Thoracic aorta (tissue), 2 donors: Measurements from ENCODE around the gene FAM83D. TPM values are rescaled to one million over a fixed set of nuclear protein-coding genes. Genes with fewer than 3 reads are reported as not detected.

ENCODE experiments used
- ATAC-seq: fragments of 150-250 bp; one replicate; pipeline ENCODE4 v1.8.0; 2017; ENCODE audit warnings: low read depth; ENCODE audit not compliant: insufficient number of reproducible peaks, low FRiP score
- DNase-seq: peaks from one replicate; pipeline ENCODE4 v3.0.0-alpha.2; 2020; ENCODE audit warnings: low spot score
- H3K27ac ChIP-seq, 2 donors: fragments of 200-600 bp; sonication (generic); 1 replicate in 1 of 2; 2 replicates in 1 of 2; pipeline ENCODE4 v1.5.1; 2016; ENCODE audit warnings: mild to moderate bottlenecking in 2 of 2, moderate library complexity in 2 of 2
- H3K27me3 ChIP-seq: fragments of 200-600 bp; sonication (generic); replicated peaks from 2 replicates; pipeline ENCODE4 v1.6.0; 2016; ENCODE audit warnings: mild to moderate bottlenecking; ENCODE audit not compliant: insufficient read depth
- H3K36me3 ChIP-seq: fragments of 200-600 bp; sonication (generic); one replicate; pipeline ENCODE4 v1.5.1; 2016
- H3K4me1 ChIP-seq, 2 donors: fragments of 200-600 bp; sonication (generic); 1 replicate in 1 of 2; 2 replicates in 1 of 2; pipeline versions ENCODE4 v1.5.1 to v1.6.0; 2016; ENCODE audit warnings: low read depth in 2 of 2, mild to moderate bottlenecking in 1 of 2; ENCODE audit not compliant: control insufficient read depth in 1 of 2
- H3K4me3 ChIP-seq: fragments of 200-600 bp; sonication (generic); 2 replicates; pipeline ENCODE4 v1.5.1; 2016; ENCODE audit warnings: mild to moderate bottlenecking
- H3K9me3 ChIP-seq: fragments of 200-600 bp; sonication (generic); 2 replicates; pipeline ENCODE4 v1.5.1; 2016
- total RNA-seq, 2 donors: library from RNA; depleted of rRNA; stranded (reverse); fragments of >200 nt; gene quantifications; one replicate each; pipeline versions ENCODE4 v1.1.0 to v1.2.3, GENCODE V29; 2016
- TF ChIP-seq, protein P1 (sequence below): fragments of 200-600 bp; sonication (generic); IDR thresholded peaks from one replicate; pipeline ENCODE4 v1.5.1; 2019; ENCODE audit warnings: antibody characterized with exemption

FAM83D gene
- total RNA-seq, 2 donors from 2014 or later, result 5.7 to 6.6 TPM

DNA sequence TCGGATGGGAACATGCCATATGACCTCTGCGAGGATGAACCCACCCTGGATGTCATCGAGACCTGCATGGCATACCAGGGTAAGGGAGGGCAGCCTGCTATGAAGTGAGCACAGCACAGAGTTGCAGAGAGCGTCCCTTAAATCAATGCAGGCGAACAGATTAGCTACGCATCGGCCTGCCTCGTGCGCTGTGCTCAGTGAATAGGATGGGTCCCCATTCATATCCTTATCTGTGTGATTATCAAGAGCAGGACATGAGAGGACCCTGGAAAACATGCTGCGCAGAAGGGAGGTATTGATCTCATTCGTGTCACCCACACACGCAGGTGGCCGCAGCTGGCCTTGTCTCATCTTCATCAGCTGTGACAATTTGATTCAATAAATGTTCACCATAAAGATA, 25.6 kb upstream of the FAM83D start:
- ATAC-seq (no peak), DNase-seq (no peak)
- TF ChIP-seq, protein P1, sequence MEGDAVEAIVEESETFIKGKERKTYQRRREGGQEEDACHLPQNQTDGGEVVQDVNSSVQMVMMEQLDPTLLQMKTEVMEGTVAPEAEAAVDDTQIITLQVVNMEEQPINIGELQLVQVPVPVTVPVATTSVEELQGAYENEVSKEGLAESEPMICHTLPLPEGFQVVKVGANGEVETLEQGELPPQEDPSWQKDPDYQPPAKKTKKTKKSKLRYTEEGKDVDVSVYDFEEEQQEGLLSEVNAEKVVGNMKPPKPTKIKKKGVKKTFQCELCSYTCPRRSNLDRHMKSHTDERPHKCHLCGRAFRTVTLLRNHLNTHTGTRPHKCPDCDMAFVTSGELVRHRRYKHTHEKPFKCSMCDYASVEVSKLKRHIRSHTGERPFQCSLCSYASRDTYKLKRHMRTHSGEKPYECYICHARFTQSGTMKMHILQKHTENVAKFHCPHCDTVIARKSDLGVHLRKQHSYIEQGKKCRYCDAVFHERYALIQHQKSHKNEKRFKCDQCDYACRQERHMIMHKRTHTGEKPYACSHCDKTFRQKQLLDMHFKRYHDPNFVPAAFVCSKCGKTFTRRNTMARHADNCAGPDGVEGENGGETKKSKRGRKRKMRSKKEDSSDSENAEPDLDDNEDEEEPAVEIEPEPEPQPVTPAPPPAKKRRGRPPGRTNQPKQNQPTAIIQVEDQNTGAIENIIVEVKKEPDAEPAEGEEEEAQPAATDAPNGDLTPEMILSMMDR, result no peak
- H3K27me3 ChIP-seq, result no peaks in the 10 kb centered on the region
- peaks cover 5% of the 10 kb centered on the region for H3K9me3 ChIP-seq
- H3K4me3 ChIP-seq, result no peak overlapping the region
- H3K4me1 ChIP-seq, result no peaks in the 10 kb centered on the region
- no peak overlapping the region for H3K27ac ChIP-seq
- no peaks in the 10 kb centered on the region for H3K36me3 ChIP-seq

- Histone ChIP-seq H3K4me3 (no peak overlapping the region), H3K9me3 (peaks cover 5% of the 10 kb centered on the region), H3K36me3 (no peaks in the 10 kb centered on the region), H3K4me1 (no peaks in the 10 kb centered on the region), H3K27ac (no peak overlapping the region), H3K27me3 (no peaks in the 10 kb centered on the region)
- TF ChIP-seq, protein P1, result no peak
- DNase-seq, result no peak
- ATAC-seq, result no peak
These were observed 23.6 kb upstream of the FAM83D start for GRCh38 chr20:38902601-38903000.

- TF ChIP-seq, protein P1, result no peak
- ATAC-seq, result no peak
These were observed 22.9 kb upstream of the FAM83D start for GRCh38 chr20:38903335-38903734.

DNA sequence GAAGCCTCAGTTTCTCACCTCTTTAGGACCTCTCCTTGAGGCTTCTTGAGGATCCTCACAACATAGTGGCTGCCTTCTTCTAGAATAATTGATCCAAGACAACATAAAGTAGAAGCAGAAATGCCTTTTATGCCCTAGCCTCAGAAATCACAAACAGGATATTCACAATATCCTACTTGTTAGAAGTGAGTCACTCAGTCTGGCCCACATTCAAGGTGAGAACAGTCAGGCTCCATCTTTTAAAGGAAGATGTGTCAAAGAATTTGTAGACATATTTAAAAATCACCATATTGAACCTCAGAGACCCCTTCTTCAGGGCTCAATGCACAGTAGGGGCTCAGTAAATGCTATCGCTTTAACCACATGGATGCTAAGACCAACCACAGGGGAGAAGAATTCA, 20.8 kb upstream of the FAM83D start:
- no peaks in the 10 kb centered on the region for H3K36me3 ChIP-seq
- DNase-seq (no peak), ATAC-seq (no peak)
- H3K4me1 ChIP-seq, result no peaks in the 10 kb centered on the region
- no peak overlapping the region for H3K27ac ChIP-seq
- no peak overlapping the region for H3K4me3 ChIP-seq
- H3K27me3 ChIP-seq, result no peaks in the 10 kb centered on the region
- TF ChIP-seq, protein P1, result no peak
- H3K9me3 ChIP-seq, result peaks cover 5% of the 10 kb centered on the region

More at GRCh38 chr20:38903335-38903734, 22.9 kb upstream of the FAM83D start:
- H3K27me3 ChIP-seq, result no peaks in the 10 kb centered on the region
- H3K4me1 ChIP-seq, result no peaks in the 10 kb centered on the region
- peaks cover 5% of the 10 kb centered on the region for H3K9me3 ChIP-seq
- no peak for DNase-seq
- no peaks in the 10 kb centered on the region for H3K36me3 ChIP-seq
- no peak overlapping the region for H3K4me3 ChIP-seq
- no peak overlapping the region for H3K27ac ChIP-seq

DNA sequence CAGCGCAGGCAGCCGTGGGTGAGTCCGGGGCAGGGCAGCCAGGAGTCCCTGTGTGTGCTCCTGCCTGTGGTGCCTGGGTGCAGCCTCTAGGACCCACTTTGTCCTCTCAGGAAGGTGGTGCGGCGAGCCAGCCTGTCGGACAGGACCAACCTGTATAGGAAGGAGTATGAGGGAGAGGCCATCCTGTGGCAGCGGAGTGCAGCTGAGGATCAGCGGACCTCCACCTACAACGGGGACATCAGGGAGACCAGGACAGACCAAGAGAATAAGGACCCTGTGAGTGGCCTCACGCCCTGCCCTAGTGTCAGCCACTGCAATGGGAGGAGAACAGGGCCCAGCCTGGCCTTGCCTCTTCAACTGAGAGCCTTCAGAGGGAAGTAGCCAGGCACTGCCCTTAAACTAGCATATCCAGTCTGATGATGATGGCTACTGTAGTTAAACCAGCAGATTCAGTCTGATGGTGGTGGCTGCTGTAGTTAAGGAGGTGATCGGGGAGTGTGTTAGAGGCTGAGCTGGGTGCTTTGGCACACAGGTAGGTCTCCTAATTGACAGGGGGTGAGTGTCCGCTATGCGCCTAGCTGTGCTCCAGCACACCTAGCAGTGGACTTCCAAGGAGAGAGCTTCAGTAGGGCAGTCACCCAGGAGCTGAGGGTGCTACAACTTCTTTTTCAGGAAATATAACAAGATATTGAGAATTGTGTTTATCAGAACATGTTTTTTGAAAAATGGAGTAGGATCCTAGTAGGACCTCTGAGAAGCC, 18.1 kb upstream of the FAM83D start:
- TF ChIP-seq, protein P1, result no peak
- H3K9me3 ChIP-seq, result peaks cover 5% of the 10 kb centered on the region
- no peaks in the 10 kb centered on the region for H3K4me1 ChIP-seq
- H3K4me3 ChIP-seq, result no peak overlapping the region
- no peaks in the 10 kb centered on the region for H3K27me3 ChIP-seq
- DNase-seq (no peak), ATAC-seq (no peak)
- no peak overlapping the region for H3K27ac ChIP-seq
- no peaks in the 10 kb centered on the region for H3K36me3 ChIP-seq
